Right lung (tissue), 5 donors: ENCODE measurements around the gene POLE4. TPM values are rescaled to one million over a fixed set of nuclear protein-coding genes. Genes with fewer than 3 reads are reported as not detected.

Source experiments
- DNase-seq, 2 donors: peaks; one replicate each; pipeline ENCODE4 v3.0.0-alpha.2; 2013
- polyA plus RNA-seq, 5 donors: library from polyadenylated mRNA; unstranded; fragments of 120-200 nt; gene quantifications; one replicate each; pipeline versions ENCODE4 v1.2.1 to v1.2.3, GENCODE V29; 2013; ENCODE audit warnings: inconsistent platforms in 1 of 5, low replicate concordance in 1 of 5; ENCODE audit not compliant: insufficient read length in 5 of 5, insufficient read depth in 1 of 5

The POLE4 gene
- polyA plus RNA-seq, 5 donors = 37.4 to 56.3 (median 50.6) TPM

DNA sequence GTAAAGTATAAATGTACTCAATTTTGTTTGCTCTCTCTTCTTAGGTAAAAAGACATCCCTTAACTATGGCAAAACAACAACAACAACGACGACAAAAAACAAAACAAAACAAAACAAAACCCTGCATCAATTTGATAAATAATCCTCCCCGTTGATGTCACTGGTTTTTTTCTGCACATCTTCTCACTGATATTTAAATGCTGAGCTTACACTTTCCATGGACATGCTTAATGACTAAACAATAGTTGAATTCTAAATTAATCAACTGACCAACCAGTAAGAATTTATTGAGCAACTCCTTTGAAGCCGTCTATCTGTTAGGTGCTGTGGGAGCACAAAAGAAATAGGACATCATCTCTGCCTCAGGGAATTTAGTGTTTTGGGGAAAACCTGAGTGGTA is 20.2 kb upstream of the POLE4 start:
- no peak for DNase-seq

DNA sequence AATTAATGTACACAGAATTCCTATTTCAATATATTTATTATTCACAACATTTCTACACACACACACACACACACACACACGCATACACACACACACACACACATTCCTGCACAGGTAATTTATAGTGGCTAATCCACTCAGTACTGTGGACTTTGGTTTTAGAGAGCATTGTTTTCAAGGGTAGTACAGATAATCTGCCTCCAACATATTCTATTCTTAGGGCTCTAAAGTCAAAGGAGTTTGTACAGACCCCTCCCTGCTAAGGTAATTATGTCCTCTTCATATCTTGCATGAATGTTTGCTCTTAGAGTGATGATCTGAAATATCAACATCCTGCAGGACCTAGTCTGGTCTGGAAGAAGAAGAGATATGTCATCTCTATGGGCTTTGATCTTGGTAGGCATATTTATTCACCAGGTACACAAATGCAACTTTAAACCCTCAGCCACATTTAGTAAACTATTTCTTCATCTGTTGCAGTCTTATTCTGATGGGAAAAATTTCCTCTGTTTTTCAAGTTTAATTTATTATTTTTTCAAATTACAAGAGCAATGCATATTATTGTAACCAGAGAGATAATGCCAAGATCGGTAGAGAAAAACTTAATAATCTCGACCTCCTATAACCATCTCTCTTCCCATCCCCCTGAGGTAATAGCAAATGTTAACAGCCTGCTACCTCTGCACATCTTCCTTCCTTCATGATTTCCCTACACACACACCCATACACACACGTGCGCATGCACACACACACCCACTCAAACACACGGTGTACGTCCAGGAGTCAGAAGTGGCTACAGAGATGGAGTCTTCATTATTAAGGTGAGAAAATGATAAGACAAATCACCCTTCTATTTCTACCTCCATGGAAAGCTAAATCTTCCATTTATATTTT is 18.3 kb upstream of the POLE4 start:
- no peak for DNase-seq

DNA sequence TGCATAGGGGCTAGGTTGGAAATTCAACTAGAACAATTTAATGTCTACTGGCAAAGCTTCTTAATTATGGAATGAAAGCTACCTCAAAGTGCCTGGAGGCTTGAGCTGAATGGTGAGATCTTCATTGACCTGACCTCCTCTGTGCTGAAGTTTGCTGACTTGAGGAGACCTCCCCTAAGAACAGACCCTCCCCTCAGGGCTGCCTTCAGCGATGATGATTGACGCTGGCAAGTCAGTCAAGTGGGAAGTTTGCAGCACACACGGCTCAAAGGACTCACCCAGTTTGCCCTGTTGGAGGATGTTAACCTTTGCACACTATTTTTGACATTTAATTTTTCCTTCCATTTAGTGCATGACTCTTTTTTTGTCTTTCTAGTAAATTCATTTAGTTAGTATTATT is 17.2 kb upstream of the POLE4 start:
- no peak for DNase-seq

DNA sequence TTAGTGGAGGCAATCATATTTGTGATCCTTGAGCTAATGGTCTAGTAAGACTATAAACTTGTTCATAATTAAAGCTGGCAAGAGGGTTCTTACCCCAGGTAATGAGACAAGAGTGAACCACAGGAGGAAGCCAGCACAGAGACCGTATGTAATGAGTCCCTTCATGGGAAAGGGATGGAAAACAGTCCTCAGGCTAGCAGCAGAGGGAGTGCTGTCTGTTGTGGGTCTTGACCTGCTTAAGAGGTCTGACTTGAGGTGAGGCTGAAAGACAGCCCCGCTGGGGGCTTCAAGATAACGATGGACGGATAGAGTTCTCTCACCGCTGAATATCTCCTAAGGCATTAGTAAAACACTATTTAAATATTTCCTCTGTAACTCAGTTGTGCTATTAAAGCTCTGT is 16.2 kb upstream of the POLE4 start:
- no peak for DNase-seq

DNA sequence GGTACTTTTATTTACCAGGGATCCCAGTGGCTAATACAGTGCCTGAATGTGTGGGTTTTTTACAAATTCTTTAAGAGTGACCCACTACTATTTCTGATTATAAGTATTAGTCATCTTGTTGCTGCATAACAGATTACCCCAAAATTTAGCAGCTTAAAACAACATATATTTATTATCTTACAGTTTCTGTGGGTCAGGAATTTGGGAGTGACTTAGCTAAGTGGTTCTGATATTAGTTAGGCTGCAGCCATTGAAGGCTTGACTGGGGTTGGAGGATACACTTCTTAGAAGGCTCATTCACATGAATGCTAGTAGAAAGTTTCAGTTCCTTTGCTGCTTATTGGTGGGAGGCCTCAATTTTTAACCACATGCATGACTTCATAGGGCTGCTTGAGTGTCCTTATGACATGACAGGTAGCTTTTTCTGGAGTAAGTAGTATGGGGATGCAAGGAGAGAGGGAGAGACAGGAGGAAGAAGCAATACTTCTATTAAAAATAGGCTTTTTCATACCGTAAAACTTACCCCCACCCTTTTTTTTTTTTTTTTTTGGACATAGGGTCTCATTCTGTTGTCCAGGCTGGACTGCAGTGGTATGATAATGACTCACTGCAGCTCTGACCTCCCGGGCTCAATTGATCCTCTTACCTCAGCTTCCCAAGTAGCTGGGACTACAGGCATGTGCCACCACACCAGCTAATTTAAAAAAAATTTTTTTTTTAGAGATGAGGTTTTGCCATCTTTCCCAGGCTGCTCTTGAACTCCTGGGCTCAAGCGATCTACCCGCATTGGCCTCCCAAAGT is 13.3 kb upstream of the POLE4 start:
- DNase-seq = no peak

DNA sequence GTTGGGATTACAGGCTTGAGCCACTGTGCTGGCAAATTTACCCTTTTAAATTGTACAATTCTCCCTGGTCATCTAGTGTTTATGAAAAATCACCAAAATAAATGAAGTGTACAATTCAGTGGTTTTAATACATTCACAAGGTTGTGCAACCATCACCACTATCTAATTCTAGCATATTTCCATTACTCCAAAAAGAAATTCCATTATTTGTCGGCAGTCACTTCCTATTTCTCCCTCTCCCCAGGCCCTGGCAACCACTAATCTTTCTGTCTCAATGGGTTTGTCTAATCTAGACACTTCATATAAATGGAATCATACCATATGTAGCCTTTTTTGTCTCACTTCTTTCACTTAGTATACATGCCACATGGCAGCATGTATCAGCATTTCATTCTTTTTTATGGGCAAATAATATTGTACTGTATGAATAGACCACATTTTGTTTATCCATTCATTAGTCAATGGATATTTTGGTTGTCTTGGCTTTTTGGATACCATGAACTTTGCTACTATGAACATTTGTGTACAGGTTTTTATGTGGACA is 12.6 kb upstream of the POLE4 start:
- no peak for DNase-seq

DNA sequence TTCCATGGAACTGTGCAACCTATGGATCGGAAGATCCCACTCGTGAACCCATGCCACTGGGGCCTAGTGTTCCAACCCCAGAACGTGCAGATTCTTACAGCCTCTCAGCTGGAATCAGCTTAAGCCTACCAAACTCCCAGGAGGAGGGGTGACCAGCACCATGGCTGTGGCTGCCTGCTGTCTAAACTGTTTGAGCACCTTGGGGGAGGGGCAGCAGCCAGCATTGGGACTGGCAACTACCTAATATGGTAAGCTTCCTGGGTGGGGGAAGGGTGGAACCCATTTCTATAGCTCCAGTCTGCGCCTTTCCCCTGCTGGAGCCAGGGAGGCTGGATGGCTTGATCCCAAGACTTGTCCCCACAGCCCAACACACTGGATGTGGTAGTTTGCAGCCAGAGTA is 10.7 kb upstream of the POLE4 start:
- DNase-seq = no peak

DNA sequence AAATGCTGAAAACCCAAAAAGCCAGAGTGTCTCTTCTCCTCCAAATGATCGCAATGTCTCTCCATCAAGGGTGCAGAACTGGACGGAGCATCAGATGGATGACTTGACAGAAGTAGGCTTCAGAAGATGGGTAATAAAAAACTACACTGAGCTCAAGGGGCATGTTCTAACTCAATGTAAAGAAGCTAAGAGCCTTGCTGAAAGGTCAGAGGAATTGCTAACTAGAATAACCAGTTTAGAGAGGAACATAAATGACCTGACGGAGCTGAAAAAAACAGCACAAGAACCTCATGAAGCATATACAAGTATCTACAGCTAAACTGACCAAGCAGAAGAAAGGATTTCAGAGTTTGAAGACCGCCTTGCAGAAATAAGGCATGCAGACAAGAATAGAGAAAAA is 9.7 kb upstream of the POLE4 start:
- DNase-seq = no peak

DNA sequence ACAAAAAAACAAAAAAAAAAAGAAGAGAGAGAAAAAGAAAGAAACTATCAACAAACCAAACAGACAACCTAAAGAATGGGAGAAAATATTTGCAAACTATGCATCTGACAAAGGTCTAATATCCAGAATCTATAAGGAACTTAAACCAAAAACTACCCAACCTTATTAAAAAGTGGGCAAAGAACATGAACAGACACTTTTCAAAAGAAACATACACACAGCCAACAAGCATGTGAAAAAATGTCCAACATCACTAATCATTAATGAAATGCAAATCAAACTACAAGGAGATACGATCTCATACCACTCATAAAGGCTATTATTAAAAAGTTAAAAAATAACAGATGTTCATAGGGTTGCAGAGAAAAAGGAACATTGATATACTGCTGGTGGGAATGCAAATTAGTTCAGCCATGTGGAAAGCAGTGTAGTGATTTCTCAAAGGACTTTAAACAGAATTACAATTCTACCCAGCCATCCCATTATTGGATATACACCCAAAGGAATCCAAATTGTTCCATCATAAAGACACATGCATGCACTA is 7.2 kb upstream of the POLE4 start:
- no peak for DNase-seq

DNA sequence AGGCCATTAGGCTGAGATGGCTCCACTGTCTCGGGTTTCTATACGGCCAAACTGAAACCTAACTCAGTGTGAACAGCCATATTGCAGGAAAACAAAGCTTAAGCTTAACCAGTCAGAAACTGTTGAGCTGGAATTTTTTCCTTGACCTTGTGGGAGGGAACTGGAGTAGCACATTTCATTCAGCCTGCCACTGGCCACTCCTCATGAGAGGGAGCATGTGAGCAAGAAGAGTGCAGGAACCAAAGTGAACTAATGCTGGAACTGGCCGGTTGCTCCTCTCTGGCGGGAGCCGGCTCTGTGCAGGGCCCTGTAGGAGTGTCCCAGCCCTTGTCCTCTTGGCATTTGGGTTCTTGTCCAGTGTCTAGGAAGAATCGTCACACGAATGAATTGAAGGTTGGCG is 5.9 kb upstream of the POLE4 start:
- DNase-seq = no peak

DNA sequence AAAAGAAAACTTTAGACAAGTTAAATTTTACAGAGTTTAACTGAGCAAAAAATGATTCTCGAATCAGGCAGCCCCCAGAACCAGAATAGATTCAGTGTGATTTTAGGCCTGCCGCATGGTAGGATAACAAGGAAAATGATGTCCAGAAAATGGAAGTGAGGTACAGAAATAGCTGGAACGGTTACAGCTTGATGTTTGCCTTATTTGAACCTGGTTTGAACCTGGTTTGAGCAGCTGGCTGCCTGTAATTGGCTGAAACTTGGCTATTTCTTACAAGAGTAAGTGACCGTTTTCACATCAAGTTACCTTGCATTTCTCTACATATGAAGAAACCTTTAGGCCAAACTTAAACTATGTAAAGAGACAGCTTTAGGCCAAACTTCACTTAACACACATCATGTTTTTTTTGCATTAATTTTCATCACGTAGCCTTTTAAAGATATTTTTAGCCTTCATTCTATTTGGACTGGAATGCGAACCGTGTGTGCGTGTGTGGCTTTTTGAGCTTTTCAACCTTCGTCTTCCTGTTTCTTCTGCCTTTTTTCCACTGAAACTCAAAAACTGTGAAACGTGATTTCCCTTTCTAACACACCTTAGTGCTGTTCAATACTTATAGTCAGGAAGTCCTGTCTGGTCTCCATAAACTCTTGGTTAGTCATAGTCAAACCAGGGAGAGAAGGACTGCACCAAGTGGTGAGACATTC is 4.5 kb upstream of the POLE4 start:
- DNase-seq = no peak

DNA sequence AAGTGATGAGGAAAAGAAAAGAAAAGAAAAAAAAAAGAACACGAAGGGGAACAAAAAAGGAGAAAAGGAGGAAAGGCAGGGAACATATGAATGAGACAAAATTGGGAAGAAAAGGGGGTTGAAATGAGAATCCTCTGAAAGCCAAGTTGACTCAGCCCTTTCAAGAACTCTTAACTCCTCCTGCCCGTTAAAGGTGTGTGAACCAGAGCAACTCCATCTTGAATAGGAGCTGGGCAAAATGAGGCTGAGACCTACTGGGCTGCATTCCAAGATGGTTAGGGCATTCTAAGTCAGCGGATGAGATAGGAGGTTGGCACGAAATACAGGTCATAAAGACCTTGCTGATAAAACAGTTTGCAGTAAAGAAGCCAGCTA is 4.0 kb upstream of the POLE4 start:
- no peak for DNase-seq

DNA sequence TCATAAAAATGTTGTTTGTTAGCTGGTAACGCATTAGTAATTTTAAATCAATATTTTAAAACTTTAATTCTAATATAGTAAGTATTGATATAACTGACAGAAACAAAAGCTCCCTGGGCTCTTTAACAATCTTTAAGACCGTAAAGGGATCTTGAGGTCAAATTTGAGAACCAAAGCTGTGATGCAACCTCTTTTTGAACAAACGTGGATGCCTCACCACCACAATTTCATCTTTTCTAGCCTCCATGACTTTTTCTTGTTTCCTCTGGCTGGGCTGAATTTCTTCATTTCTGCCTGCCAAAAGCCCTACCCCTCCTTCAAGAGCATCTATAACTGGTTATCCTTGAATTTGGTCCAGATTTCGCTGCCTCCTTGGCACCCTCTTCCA is 563 bp upstream of the POLE4 start:
- DNase-seq = no peak

DNA sequence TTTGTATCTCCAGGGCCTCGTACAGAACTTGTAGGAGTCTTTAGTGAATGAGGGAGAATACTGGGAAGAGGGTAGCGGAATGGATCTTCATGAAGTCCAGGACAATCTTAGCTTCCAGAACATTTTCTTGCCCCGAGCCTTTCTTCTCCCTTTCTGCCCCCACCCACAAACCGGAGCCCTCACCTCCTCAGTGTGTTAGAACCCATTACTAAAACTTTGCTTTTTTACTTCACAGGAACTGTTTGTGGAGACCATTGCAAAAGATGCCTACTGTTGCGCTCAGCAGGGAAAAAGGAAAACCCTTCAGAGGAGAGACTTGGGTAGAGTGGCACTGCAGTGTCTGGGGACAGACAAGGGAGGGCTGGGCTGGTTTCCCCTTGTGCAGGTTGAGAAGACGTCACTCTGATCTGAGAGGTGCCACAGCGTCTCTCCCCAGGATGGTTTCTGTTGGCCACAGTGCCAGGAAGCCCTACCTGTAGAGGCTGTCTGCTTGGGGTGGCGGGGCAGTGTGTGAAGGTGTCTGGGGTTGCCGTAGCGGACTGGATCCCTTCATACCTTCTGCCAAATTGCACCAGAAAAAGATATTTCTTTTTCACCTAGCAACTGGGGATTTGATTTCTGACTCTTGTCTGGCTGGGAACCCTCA is 786 bp downstream of the POLE4 start:
- no peak for DNase-seq

DNA sequence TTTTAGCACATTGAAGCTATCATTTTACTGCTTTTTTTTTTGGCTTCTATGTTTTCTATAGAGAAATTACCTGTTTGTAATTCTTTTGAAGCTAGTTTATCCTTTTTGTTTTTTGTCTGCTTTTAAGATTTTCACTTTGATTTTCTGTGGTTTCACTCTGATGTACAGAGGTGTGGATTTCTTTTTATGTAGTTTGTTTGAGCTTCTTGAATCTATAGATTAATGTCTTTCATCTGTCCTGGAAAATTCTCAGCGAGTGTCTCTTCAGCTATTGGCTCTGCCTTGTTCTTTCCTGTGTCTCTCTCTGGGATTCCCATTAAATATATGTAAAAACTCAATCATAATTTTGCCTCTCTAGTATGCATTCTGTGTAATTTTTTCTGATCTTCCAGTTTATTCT is 8.4 kb downstream of the POLE4 start:
- no peak for DNase-seq

DNA sequence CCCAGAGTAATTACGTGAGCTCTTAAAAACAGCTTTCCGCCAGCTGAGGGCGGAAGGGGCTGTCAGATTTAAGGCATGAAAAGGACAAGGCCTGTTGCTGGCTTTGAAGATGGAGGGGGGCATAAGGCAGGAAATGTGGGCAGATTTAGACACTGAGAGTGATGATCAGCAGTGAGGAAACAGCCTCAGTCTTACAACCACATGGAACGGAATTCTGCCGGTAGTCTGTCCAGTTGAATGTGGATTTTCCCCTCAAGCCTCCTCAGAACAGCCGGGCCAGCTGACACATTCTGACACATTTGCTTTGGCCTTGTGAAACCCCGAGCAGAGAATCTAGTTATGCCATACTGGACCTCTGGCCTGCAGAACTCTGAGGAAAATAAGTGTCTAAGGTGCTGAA is 16.6 kb downstream of the POLE4 start:
- no peak for DNase-seq

DNA sequence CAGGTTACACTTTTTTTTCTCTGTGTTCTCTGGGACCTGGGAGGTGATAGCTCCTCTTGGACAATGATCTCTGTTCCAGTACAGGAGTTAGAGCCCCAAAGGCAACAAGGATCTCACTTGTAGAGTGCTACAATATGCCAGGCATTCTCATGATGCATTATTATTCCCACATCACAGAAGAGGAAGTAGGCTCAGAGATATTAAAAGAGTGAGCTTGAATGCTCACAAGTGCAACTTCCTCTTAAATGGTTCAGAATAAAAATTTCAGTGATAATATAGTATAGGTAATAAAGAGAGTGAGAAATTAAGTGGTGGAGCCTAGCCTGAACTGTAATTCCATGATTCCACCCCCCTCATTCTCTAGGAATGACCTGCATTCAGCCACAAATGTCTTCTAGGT is 21.4 kb downstream of the POLE4 start:
- no peak for DNase-seq

DNA sequence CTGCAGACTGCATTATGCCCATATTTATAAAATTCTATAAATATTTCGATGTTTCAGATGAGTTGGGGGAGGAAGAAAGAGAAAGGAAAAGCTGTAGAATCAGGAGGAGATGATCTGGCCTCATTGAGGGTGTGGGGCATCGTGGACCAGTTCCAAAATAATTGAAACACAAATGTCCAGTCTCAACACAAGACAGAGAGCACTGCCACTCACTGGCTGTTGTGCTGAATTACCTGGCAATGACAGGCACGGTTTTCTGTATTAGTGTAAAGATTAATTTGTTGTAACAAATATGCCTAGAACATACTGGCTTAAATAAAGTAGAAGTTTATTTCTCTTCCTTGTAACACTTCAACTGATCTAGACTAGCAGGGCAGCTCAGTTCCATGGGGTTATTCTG is 24.1 kb downstream of the POLE4 start:
- DNase-seq = no peak

DNA sequence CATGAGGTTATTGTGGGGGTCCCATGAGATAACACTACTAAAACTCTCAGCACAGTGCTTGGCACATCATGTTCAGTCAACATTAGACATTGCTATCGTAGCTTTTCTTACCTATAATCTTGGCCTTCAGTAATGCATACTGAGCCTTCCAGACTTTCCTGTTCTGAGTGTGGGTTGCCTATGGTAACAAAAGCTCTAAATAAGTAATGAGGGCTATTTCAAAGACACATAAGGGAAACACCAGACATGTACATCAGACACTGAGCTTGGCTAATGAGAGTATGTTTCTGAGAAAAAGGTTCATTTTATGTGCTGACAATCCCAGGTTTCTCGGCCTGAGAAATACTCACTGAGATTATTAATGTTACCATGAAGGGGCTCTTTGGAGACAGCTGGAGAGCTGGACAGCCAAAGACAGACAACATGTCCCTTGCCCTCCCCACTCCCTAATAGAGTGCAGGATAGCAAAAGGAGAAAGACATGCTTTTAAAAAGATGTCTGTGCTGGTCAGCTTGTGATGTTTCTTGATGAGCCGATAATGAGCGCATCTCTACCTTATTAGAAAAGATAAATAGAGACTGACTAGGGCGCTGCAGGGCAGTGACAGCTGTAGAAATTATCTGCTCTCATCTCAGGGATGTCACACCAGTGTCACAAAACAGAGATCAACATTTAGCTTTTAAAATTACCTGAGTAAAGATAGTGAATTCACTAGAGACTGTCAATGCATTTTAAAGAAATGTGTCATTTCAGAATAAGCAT is 25.4 kb downstream of the POLE4 start:
- DNase-seq = no peak

DNA sequence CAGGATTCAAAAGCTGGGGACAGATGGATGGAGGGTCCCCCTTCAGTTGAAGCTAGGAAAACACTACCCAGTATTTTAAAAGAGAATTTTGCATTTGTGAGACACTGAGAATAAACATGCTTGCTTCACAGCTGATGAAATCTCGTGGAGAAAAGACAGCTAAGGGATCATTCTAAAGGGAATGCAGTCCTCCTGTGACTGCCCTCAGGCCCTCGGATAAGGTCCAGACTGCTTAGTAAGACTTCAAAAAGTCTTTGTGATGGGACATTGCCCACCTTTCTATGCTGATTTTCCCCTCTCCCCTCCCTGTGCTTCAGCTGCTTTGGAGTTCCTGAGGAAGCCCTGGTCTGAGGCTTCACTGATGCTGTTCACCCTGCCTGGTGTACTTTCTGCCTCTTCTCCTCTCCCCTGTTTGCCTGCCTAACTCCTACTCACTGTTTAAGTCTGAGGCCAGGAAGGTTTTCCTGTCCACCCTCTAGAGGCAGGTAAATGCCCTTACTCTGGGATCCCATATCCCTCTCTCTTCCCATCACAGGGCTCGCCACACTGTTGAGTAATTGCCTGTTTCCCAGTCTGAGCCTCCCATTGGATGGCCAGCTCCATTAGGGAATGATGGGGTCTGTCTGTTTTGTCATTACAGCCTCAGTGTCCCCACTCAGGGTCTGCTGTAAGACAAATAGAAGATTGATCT is 26.6 kb downstream of the POLE4 start:
- no peak for DNase-seq
